ENCODE data around the gene CEBPE.
A peak's percentile ranks its signal among the peaks of the same experiment; 100 is the strongest.

CEBPE gene

GRCh38 chr14:23074906-23075305 lies 44.1 kb downstream of the CEBPE start:
- DNase-seq: no peak

- DNase-seq: no peak
Measured at GRCh38 chr14:23071921-23072539, 47.0 kb downstream of the CEBPE start.

- peak; percentile 82 for DNase-seq
Measured at GRCh38 chr14:23071244-23071920, 47.7 kb downstream of the CEBPE start.

GRCh38 chr14:23070262-23071129 lies 48.6 kb downstream of the CEBPE start:
- no peak for DNase-seq

GRCh38 chr14:23069413-23069806 lies 49.6 kb downstream of the CEBPE start:
- no peak for DNase-seq

GRCh38 chr14:23068789-23069412 lies 50.2 kb downstream of the CEBPE start:
- DNase-seq: peak; percentile 74

GRCh38 chr14:23067847-23068788 lies 50.9 kb downstream of the CEBPE start:
- DNase-seq: no peak
